A549 (cell line): ENCODE data around the gene SPP1. TPM values are rescaled to one million over a fixed set of nuclear protein-coding genes. Genes with fewer than 3 reads are reported as not detected.

Experiments
- ATAC-seq, 2 experiments: fragments of 200-7000 bp in 1 of 2; fragments of >200 bp in 1 of 2; cut with Nextera tagmentation in 1 of 2; cut with Tn5 transposase in 1 of 2; 3 replicates each; pipeline versions ENCODE4 v1.8.0 to v1.9.1; 2018 to 2020; ENCODE audit warnings: mild to moderate bottlenecking in 1 of 2, moderate library complexity in 1 of 2
- CTCF ChIA-PET: fragments of 300-600 bp; sonication (Branson Sonifier 250); formaldehyde crosslinking; extraction: SDS; loops from one replicate; lab custom pipeline; 2021; ENCODE audit warnings: antibody characterized with exemption, inconsistent platforms; lab: Yijun Ruan, JAX
- POLR2A ChIA-PET: fragments of 350-600 bp; formaldehyde crosslinking; extraction: SDS; loops from one replicate; lab custom pipeline; 2021; ENCODE audit warnings: antibody characterized with exemption, inconsistent platforms; lab: Yijun Ruan, JAX
- DNase-seq, 2 experiments: peaks; one replicate each; pipeline versions ENCODE4 v3.0.0 to v3.0.0-alpha.2; 2011 to 2016; ENCODE audit warnings: low read depth in 1 of 2, low spot score in 1 of 2
- FAIRE-seq: peaks from 2 replicates; lab custom pipeline; 2011; peaks lifted over from hg19 to GRCh38; lab: Jason Lieb, UNC
- H3K27ac ChIP-seq, 2 experiments: fragments of >200 bp; sonication (Bioruptor Twin); formaldehyde crosslinking; 3 replicates each; pipeline ENCODE4 v1.5.1; 2016 to 2017
- H3K4me1 ChIP-seq: fragments of >200 bp; sonication (Bioruptor Twin); formaldehyde crosslinking; 3 replicates; pipeline ENCODE4 v1.6.1; 2016
- H3K4me2 ChIP-seq: fragments of >200 bp; sonication (Bioruptor Twin); formaldehyde crosslinking; 3 replicates; pipeline ENCODE4 v1.6.1; 2016
- H3K4me3 ChIP-seq: fragments of >200 bp; sonication (Bioruptor Twin); formaldehyde crosslinking; 3 replicates; pipeline ENCODE4 v1.5.1; 2016
- H3K9me3 ChIP-seq: fragments of >200 bp; sonication (Bioruptor Twin); formaldehyde crosslinking; 3 replicates; pipeline ENCODE4 v1.6.1; 2016
- CEBPB ChIP-seq, 2 experiments: fragments of >200 bp in 1 of 2; sonication (Bioruptor Twin) in 1 of 2; formaldehyde crosslinking in 1 of 2; IDR thresholded peaks; 2 replicates each; pipeline ENCODE4 v1.6.1; 2012 to 2016
- KDM1A ChIP-seq: fragments of 200-600 bp; sonication (generic); IDR thresholded peaks from 2 replicates; pipeline ENCODE4 v1.6.1; 2016; ENCODE audit warnings: low read depth, mild to moderate bottlenecking
- NFE2L2 ChIP-seq: fragments of 150-350 bp; conservative IDR thresholded peaks from 2 replicates; pipeline ENCODE4 v1.6.1; 2014; ENCODE audit warnings: low read length
- POLR2A ChIP-seq: IDR thresholded peaks from 2 replicates; pipeline ENCODE4 v1.6.1; 2012; ENCODE audit warnings: mild to moderate bottlenecking, low read length
- WGBS: methylation state at CpG from one replicate; pipeline ENCODE4 v1.1.6; 2017; ENCODE audit errors: missing lambda C conversion rate; 5-methylcytosine and 5-hydroxymethylcytosine counted together
- polyA plus RNA-seq, 4 experiments: library from polyadenylated mRNA; depleted of rRNA in 3 of 4; stranded (reverse); fragments of >200 nt; fragmentation: RNase III in 1 of 4; extraction: RNeasy Plus Mini Kit Qiagen cat#74134 plus additional on column Dnase treatment in 1 of 4; gene quantifications; 2 replicates in 3 of 4; 3 replicates in 1 of 4; pipeline ENCODE4 v1.2.3, GENCODE V29; 2011 to 2017
- small RNA-seq, 6 experiments: library from RNA; depleted of rRNA; stranded (forward); fragments of <200 nt; gene quantifications; one replicate each; pipeline ENCODE3, GENCODE V24; 2012
- TF ChIP-seq, protein P1 (sequence below): fragments of >200 bp; sonication (Bioruptor Twin); formaldehyde crosslinking; IDR thresholded peaks from 3 replicates; pipeline ENCODE4 v1.5.1; 2016
- TF ChIP-seq, protein P2 (sequence below): fragments of 250-450 bp; sonication (Bioruptor Pico); IDR thresholded peaks from 2 replicates; pipeline ENCODE4 v1.5.0; 2021; ENCODE audit warnings: mild to moderate bottlenecking, moderate library complexity, borderline replicate concordance
- TF ChIP-seq, protein P3 (sequence below): IDR thresholded peaks from 2 replicates; pipeline ENCODE4 v1.6.1; 2012; ENCODE audit warnings: low read depth, borderline replicate concordance

The SPP1 gene
- polyA plus RNA-seq, 2 of the 4 experiments (the other 2 are of a cell fraction), result 226 to 415 TPM

DNA sequence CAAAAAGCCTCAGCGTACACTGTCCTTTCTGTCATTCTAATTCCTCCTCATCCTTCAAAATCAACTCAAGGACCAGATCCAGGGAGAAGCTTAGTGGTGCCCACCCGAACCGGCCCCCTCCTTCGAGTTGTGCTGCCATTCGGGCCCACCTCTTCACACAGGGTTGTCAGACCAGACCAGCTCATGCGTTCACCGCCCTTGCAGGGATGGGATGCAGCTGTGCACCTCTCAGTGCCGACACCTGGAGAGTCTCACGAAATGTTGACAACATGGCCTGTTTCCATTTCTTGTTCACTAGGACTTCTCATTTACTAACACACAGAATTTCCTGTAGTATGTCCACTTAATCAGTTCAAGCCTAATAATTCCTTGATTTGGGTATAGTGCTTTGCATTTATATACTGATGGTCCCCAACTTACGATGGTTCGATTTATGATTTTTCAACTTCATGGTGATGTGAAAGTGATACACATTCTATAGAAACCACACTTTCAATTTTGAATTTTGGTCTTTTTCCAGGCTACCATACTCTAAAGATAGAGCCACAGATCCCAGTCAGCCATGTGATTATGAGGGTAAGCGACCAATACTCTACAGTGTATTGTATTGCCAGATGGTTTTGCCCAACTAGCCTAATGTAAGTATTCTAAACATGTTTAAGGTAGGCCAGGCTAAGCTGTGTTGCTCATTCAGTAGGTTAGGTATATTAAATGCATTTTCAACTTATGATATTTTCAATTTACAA, 55.2 kb downstream of the SPP1 start:
- ATAC-seq (no peak), DNase-seq (no peak), FAIRE-seq (no peak)
- H3K27ac ChIP-seq, result no peak overlapping the region
- no peak overlapping the region for H3K4me2 ChIP-seq
- no peak overlapping the region for H3K4me3 ChIP-seq
- WGBS, result 90% methylated on average over 12 of the region's 12 CpGs
- POLR2A ChIA-PET, result no interaction called here
- peaks cover 13% of the 10 kb centered on the region; the same call in 1 of the 3 replicates for H3K4me1 ChIP-seq
- CTCF ChIA-PET, result interaction anchor here (0.8 to 4.4 kb wide), 2 partner anchors 179 to 485 kb away, joined by 3 to 79 read pairs; no protein-coding TSS in a partner anchor
- H3K9me3 ChIP-seq, result peaks cover 7% of the 10 kb centered on the region; the same call in 2 of the 3 replicates
- TF ChIP-seq, protein P1, sequence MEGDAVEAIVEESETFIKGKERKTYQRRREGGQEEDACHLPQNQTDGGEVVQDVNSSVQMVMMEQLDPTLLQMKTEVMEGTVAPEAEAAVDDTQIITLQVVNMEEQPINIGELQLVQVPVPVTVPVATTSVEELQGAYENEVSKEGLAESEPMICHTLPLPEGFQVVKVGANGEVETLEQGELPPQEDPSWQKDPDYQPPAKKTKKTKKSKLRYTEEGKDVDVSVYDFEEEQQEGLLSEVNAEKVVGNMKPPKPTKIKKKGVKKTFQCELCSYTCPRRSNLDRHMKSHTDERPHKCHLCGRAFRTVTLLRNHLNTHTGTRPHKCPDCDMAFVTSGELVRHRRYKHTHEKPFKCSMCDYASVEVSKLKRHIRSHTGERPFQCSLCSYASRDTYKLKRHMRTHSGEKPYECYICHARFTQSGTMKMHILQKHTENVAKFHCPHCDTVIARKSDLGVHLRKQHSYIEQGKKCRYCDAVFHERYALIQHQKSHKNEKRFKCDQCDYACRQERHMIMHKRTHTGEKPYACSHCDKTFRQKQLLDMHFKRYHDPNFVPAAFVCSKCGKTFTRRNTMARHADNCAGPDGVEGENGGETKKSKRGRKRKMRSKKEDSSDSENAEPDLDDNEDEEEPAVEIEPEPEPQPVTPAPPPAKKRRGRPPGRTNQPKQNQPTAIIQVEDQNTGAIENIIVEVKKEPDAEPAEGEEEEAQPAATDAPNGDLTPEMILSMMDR, result no peak
- TF ChIP-seq KDM1A (no peak), POLR2A (no peak), NFE2L2 (no peak), CEBPB (IDR thresholded peaks at IDR 0.05) (no peak)
- TF ChIP-seq, protein P2, sequence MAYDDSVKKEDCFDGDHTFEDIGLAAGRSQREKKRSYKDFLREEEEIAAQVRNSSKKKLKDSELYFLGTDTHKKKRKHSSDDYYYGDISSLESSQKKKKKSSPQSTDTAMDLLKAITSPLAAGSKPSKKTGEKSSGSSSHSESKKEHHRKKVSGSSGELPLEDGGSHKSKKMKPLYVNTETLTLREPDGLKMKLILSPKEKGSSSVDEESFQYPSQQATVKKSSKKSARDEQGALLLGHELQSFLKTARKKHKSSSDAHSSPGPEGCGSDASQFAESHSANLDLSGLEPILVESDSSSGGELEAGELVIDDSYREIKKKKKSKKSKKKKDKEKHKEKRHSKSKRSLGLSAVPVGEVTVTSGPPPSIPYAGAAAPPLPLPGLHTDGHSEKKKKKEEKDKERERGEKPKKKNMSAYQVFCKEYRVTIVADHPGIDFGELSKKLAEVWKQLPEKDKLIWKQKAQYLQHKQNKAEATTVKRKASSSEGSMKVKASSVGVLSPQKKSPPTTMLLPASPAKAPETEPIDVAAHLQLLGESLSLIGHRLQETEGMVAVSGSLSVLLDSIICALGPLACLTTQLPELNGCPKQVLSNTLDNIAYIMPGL (CRISPR knock-in tag), result no peak
- TF ChIP-seq, protein P3, sequence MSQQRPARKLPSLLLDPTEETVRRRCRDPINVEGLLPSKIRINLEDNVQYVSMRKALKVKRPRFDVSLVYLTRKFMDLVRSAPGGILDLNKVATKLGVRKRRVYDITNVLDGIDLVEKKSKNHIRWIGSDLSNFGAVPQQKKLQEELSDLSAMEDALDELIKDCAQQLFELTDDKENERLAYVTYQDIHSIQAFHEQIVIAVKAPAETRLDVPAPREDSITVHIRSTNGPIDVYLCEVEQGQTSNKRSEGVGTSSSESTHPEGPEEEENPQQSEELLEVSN, result no peak

Small RNA genes within 50 kb of the gene (small RNA-seq; reads per million reads assigned to genes)
- gene RNU1-36P, result 0 to 0.86 (median 0) reads per million in 6 experiments

Other genes starting within 250 kb of the SPP1 start
- gene IBSP, start 176.2 kb upstream of the SPP1 start, polyA plus RNA-seq (2011; rRNA removed), result not detected in 2 replicates
- not detected in 3 replicates for gene IBSP, start 176.2 kb upstream of the SPP1 start, polyA plus RNA-seq (2017; fragmentation: RNase III; extraction: RNeasy Plus Mini Kit Qiagen cat#74134 plus additional on column Dnase treatment)
- gene MEPE, start 142.7 kb upstream of the SPP1 start, polyA plus RNA-seq (2011; rRNA removed), result not detected in 2 replicates
- not detected in 3 replicates for gene MEPE, start 142.7 kb upstream of the SPP1 start, polyA plus RNA-seq (2017; fragmentation: RNase III; extraction: RNeasy Plus Mini Kit Qiagen cat#74134 plus additional on column Dnase treatment)
- gene PKD2, start 31.9 kb downstream of the SPP1 start, polyA plus RNA-seq (2011; rRNA removed), result 38.6 and 57.6 TPM in 2 replicates
- gene PKD2, start 31.9 kb downstream of the SPP1 start, polyA plus RNA-seq (2017; fragmentation: RNase III; extraction: RNeasy Plus Mini Kit Qiagen cat#74134 plus additional on column Dnase treatment), result 30.6 to 40.2 TPM (median 39.4 TPM) in 3 replicates
- 53.5 and 55.3 TPM in 2 replicates for gene ABCG2, start 182.9 kb downstream of the SPP1 start, polyA plus RNA-seq (2011; rRNA removed)
- 27.9 to 29.0 TPM (median 28.1 TPM) in 3 replicates for gene ABCG2, start 182.9 kb downstream of the SPP1 start, polyA plus RNA-seq (2017; fragmentation: RNase III; extraction: RNeasy Plus Mini Kit Qiagen cat#74134 plus additional on column Dnase treatment)